HUDEP-2 (cell line): ENCODE data around the gene RREB1.

Experiments used
- DNase-seq, 76 experiments: peaks; one replicate each; lab custom pipeline; 2025; ENCODE audit not compliant: unreplicated experiment in 76 of 76; lab: John Stamatoyannopoulos, UW

Gene RREB1

GRCh38 chr6:7121700-7122241 lies 14.0 kb downstream of the RREB1 start:
- DNase-seq = no peak

GRCh38 chr6:7122684-7123083 lies 14.9 kb downstream of the RREB1 start:
- DNase-seq = no peak

- no peak for DNase-seq
Observed at GRCh38 chr6:7124114-7124513, 16.4 kb downstream of the RREB1 start.

- DNase-seq = no peak
Observed at GRCh38 chr6:7124636-7125035, 16.9 kb downstream of the RREB1 start.

- no peak for DNase-seq
Observed at GRCh38 chr6:7125290-7125689, 17.5 kb downstream of the RREB1 start.

GRCh38 chr6:7126754-7127153 lies 19.0 kb downstream of the RREB1 start:
- DNase-seq = no peak

GRCh38 chr6:7127680-7128079 lies 19.9 kb downstream of the RREB1 start:
- no peak for DNase-seq

GRCh38 chr6:7129360-7129759 lies 21.6 kb downstream of the RREB1 start:
- no peak for DNase-seq

GRCh38 chr6:7129784-7130569 lies 22.2 kb downstream of the RREB1 start:
- DNase-seq = no peak

- DNase-seq = no peak
Observed at GRCh38 chr6:7131390-7131789, 23.6 kb downstream of the RREB1 start.

- DNase-seq = no peak
Observed at GRCh38 chr6:7132398-7133035, 24.8 kb downstream of the RREB1 start.

GRCh38 chr6:7134999-7135745 lies 27.4 kb downstream of the RREB1 start:
- no peak for DNase-seq

- DNase-seq = peak in 9 of 76 experiments; percentile 17 to 63 (median 37)
Observed at GRCh38 chr6:7135755-7136154, 28.0 kb downstream of the RREB1 start.

GRCh38 chr6:7136859-7137334 lies 29.1 kb downstream of the RREB1 start:
- DNase-seq = peak in 1 of 76 experiments; percentile 16

- DNase-seq = peak in 59 of 76 experiments; percentile 32 to 77 (median 55)
Observed at GRCh38 chr6:7137335-7138045, 29.7 kb downstream of the RREB1 start.

GRCh38 chr6:7138046-7138531 lies 30.3 kb downstream of the RREB1 start:
- DNase-seq = peak in 41 of 76 experiments; percentile 23 to 85 (median 51)

- peak in 8 of 76 experiments; percentile 26 to 58 (median 40) for DNase-seq
Observed at GRCh38 chr6:7138921-7139358, 31.2 kb downstream of the RREB1 start.

- DNase-seq = peak in 21 of 76 experiments; percentile 26 to 67 (median 45)
Observed at GRCh38 chr6:7139835-7140470, 32.2 kb downstream of the RREB1 start.

- peak in 73 of 76 experiments; percentile 56 to 99 (median 84) for DNase-seq
Observed at GRCh38 chr6:7140631-7141378, 33.0 kb downstream of the RREB1 start.
